ENCODE results near the gene CAMK4.

DNA sequence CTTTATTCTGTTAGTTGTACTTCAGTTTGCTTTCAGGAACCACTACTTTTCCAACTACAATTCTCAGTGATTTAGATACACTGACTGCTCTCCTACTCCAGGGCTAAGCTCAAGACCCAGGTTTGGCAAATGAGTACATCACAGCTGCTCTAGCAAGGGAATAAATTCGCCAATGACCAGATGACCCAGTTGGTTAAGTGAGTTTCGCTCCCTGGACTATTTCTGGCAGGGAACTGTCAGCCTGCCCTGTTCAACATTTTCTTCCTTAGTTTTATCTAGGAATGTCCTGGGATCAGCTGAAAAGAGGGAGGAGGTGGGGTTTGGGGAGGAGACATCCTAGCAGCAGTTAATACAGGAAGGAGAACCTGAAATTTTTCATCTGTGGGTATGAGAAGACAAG, 294.6 kb downstream of the CAMK4 start:
- TF ChIP-seq, protein P1, sequence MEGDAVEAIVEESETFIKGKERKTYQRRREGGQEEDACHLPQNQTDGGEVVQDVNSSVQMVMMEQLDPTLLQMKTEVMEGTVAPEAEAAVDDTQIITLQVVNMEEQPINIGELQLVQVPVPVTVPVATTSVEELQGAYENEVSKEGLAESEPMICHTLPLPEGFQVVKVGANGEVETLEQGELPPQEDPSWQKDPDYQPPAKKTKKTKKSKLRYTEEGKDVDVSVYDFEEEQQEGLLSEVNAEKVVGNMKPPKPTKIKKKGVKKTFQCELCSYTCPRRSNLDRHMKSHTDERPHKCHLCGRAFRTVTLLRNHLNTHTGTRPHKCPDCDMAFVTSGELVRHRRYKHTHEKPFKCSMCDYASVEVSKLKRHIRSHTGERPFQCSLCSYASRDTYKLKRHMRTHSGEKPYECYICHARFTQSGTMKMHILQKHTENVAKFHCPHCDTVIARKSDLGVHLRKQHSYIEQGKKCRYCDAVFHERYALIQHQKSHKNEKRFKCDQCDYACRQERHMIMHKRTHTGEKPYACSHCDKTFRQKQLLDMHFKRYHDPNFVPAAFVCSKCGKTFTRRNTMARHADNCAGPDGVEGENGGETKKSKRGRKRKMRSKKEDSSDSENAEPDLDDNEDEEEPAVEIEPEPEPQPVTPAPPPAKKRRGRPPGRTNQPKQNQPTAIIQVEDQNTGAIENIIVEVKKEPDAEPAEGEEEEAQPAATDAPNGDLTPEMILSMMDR (conservative IDR thresholded peaks at IDR 0.05): no peak
- TF ChIP-seq EZH2 (IDR thresholded peaks at IDR 0.05; ENCODE audit: low read depth): no peak

All from PC-9 (cell line).